H1 (cell line): ENCODE data around the gene ESPNL. TPM values are rescaled to one million over a fixed set of nuclear protein-coding genes. Genes with fewer than 3 reads are reported as not detected.

ENCODE experiments used
- CTBP2 ChIP-seq: IDR thresholded peaks from 2 replicates; pipeline ENCODE4 v1.7.0; 2011; ENCODE audit warnings: borderline replicate concordance, mild to moderate bottlenecking, moderate library complexity, mixed read lengths, low read length; ENCODE audit not compliant: insufficient read depth, insufficient read length
- EGR1 ChIP-seq: IDR thresholded peaks from 2 replicates; pipeline ENCODE4 v1.6.1; 2011; ENCODE audit warnings: low read depth, low read length, borderline replicate concordance
- NANOG ChIP-seq: IDR thresholded peaks from 2 replicates; pipeline ENCODE4 v1.6.1; 2011; ENCODE audit warnings: low read length, low read depth, mild to moderate bottlenecking, inconsistent platforms; ENCODE audit not compliant: insufficient read depth, poor library complexity, severe bottlenecking
- polyA plus RNA-seq, 7 experiments: library from polyadenylated mRNA; depleted of rRNA in 3 of 7; stranded (reverse) in 5 of 7; unstranded in 2 of 7; fragments of >200 nt in 5 of 7; fragments of 200-250 nt in 2 of 7; gene quantifications; 1 replicate in 5 of 7; 2 replicates in 1 of 7; 4 replicates in 1 of 7; pipeline versions ENCODE4 v1.2.1 to v1.2.3, GENCODE V29; 2011 to 2013; ENCODE audit warnings: missing spikeins in 2 of 7, mixed read lengths in 2 of 7
- total RNA-seq: library from RNA; stranded (reverse); fragmentation: NEBNext Ultra II Directional; extraction: Animal tissue kit (Norgen Biotek cat#: 25700); gene quantifications from 2 replicates; pipeline ENCODE4 v1.2.1, GENCODE V29; 2021

ESPNL gene
- total and polyA plus RNA-seq, 2 of the 8 experiments (the other 6 are each of a cell fraction or from before 2014, with no cell fraction given) = 0.68 to 1.3 TPM

- TF ChIP-seq CTBP2 (no peak), NANOG (no peak), EGR1 (no peak)
Observed at GRCh38 chr2:238097201-238097987, 2.7 kb upstream of the ESPNL start (continued).
